GM21528 (cell line): ENCODE measurements around the gene CFAP77.

Experiments used
- ATAC-seq: cut with Tn5 transposase; IDR thresholded peaks from one replicate; pipeline ENCODE4 v1.9.1; 2021; ENCODE audit warnings: mild to moderate bottlenecking, moderate library complexity; ENCODE audit not compliant: unreplicated experiment, low FRiP score

CFAP77 gene

GRCh38 chr9:132407196-132407595, 2.8 kb upstream of the CFAP77 start:
- no peak for ATAC-seq

GRCh38 chr9:132408521-132408920, 1.5 kb upstream of the CFAP77 start:
- ATAC-seq, result no peak

- ATAC-seq, result no peak
These were observed 631 bp downstream of the CFAP77 start for GRCh38 chr9:132410642-132411041.

GRCh38 chr9:132411091-132411508, 1.1 kb downstream of the CFAP77 start:
- ATAC-seq, result no peak

- ATAC-seq, result no peak
These were observed 2.1 kb downstream of the CFAP77 start for GRCh38 chr9:132412089-132412488.

- no peak for ATAC-seq
These were observed 3.9 kb downstream of the CFAP77 start for GRCh38 chr9:132413926-132414325.

GRCh38 chr9:132414731-132415130, 4.7 kb downstream of the CFAP77 start:
- ATAC-seq, result no peak

GRCh38 chr9:132415181-132415580, 5.2 kb downstream of the CFAP77 start:
- no peak for ATAC-seq

GRCh38 chr9:132418726-132419363, 8.8 kb downstream of the CFAP77 start:
- ATAC-seq, result no peak

GRCh38 chr9:132422574-132422973, 12.6 kb downstream of the CFAP77 start:
- no peak for ATAC-seq

- no peak for ATAC-seq
These were observed 13.5 kb downstream of the CFAP77 start for GRCh38 chr9:132423503-132423902.

GRCh38 chr9:132424857-132425674, 15.1 kb downstream of the CFAP77 start:
- ATAC-seq, result no peak

GRCh38 chr9:132425675-132426062, 15.7 kb downstream of the CFAP77 start:
- ATAC-seq, result no peak

GRCh38 chr9:132426639-132427414, 16.8 kb downstream of the CFAP77 start:
- ATAC-seq, result no peak

GRCh38 chr9:132430998-132431397, 21.0 kb downstream of the CFAP77 start:
- no peak for ATAC-seq

GRCh38 chr9:132434881-132435280, 24.9 kb downstream of the CFAP77 start:
- no peak for ATAC-seq

- no peak for ATAC-seq
These were observed 29.1 kb downstream of the CFAP77 start for GRCh38 chr9:132439153-132439552.

- no peak for ATAC-seq
These were observed 30.7 kb downstream of the CFAP77 start for GRCh38 chr9:132440735-132441134.

- ATAC-seq, result no peak
These were observed 31.4 kb downstream of the CFAP77 start for GRCh38 chr9:132441404-132441803.

GRCh38 chr9:132443951-132444607, 34.1 kb downstream of the CFAP77 start:
- no peak for ATAC-seq

GRCh38 chr9:132446887-132447286, 36.9 kb downstream of the CFAP77 start:
- ATAC-seq, result no peak
